Colonic mucosa (tissue), 4 donors: ENCODE measurements around the gene HAX1. TPM values are rescaled to one million over a fixed set of nuclear protein-coding genes. Genes with fewer than 3 reads are reported as not detected.
"Not testable (repeated sequence)": the region's sequence is repeated elsewhere in the genome, so short reads cannot be mapped to it uniquely, and the experiment has no call there.

ENCODE experiments used
- DNase-seq: peaks from one replicate; pipeline ENCODE4 v3.0.0-alpha.2; 2020
- H3K27ac ChIP-seq: fragments of 200-600 bp; one replicate; pipeline ENCODE4 v1.8.0; 2021
- H3K27me3 ChIP-seq: fragments of 200-600 bp; one replicate; pipeline ENCODE4 v1.8.0; 2021
- H3K36me3 ChIP-seq: fragments of 200-600 bp; one replicate; pipeline ENCODE4 v1.8.0; 2021
- H3K4me1 ChIP-seq: fragments of 200-600 bp; one replicate; pipeline ENCODE4 v1.8.0; 2021; ENCODE audit warnings: mild to moderate bottlenecking
- H3K4me3 ChIP-seq: fragments of 200-600 bp; one replicate; pipeline ENCODE4 v1.8.0; 2021
- H3K9ac ChIP-seq, 2 donors: one replicate each; pipeline ENCODE4 v1.7.0; 2013; ENCODE audit warnings: control low read depth in 2 of 2, low read depth in 2 of 2, low read length in 2 of 2
- H3K9me3 ChIP-seq: fragments of 200-600 bp; one replicate; pipeline ENCODE4 v1.8.0; 2021
- intact Hi-C: fragments of 100-400 bp; cut with DNase I; formaldehyde crosslinking; loops from one replicate; pipeline ENCODE4 v1.14.1; 2022
- total RNA-seq, 2 donors: library from RNA; stranded (reverse); fragmentation: NEBNext Ultra II Directional in 1 of 2; extraction: Animal tissue kit (Norgen Biotek cat#: 25700) in 1 of 2; gene quantifications; one replicate each; pipeline ENCODE4 v1.2.1, GENCODE V29; 2021
- TF ChIP-seq, protein P1 (sequence below): fragments of 200-600 bp; IDR thresholded peaks from one replicate; pipeline ENCODE4 v1.8.0; 2022; ENCODE audit warnings: antibody characterized with exemption, mild to moderate bottlenecking
- donor health status: healthy.
- donor health status: DM: no; HTN: no; CAD: no.
- donor health status: DM: no; HTN: no; CAD: no.

Gene HAX1
- 10 to 100 TPM; 53.4 to 83.6 TPM for total RNA-seq

DNA sequence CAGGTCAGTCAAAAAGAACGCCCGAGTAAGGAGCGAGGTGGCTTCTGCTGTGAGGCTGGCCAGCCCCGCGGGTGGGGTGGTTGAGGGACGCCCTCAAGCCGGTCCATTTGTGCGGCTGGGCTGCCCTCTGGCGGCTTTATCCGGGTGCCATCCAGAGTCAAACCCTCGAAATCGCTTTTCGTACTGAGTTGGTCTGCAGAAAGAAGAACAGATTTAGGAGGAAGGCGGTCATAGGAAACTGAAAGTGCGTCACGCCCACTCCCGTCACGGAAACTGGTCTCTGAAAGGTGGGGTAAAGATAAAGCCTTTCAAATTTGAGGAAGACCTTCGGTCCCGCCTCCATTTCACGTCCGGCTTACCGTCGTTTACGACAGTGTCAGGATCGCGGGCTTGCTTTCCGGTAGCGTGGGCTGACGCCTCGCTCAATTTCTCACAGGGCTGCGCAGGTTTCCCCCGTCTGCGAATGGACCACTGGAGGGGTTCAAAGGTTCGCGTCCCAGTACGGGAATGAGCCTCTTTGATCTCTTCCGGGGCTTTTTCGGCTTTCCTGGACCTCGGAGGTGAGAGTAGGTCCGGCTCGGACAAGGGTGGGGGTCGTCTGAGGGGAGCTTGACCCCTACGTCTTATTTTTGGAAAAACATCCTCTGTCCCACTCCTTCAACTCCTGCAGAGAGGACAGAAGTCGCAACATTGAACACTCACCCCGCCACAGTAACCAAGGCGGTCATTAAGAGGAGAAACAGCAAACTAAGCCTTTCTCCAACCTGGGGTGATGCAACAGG lies at the start of gene HAX1:
HAX1 (plus strand) TSS at position 413 of the 782 bp plus-strand sequence; CDS start at position 508, 95 bp downstream.
- Histone ChIP-seq H3K4me3 (peak within 1 kb of the TSS; percentile 78), H3K27me3 (no peaks in the 10 kb centered on the region), H3K9me3 (no peaks in the 10 kb centered on the region), H3K4me1 (no peaks in the 10 kb centered on the region), H3K9ac (peak within 1 kb of the TSS; percentile 92 to 93), H3K27ac (peak within 1 kb of the TSS; percentile 78), H3K36me3 (no peaks in the 10 kb centered on the region)
- peak; percentile 96 for DNase-seq
- TF ChIP-seq, protein P1, sequence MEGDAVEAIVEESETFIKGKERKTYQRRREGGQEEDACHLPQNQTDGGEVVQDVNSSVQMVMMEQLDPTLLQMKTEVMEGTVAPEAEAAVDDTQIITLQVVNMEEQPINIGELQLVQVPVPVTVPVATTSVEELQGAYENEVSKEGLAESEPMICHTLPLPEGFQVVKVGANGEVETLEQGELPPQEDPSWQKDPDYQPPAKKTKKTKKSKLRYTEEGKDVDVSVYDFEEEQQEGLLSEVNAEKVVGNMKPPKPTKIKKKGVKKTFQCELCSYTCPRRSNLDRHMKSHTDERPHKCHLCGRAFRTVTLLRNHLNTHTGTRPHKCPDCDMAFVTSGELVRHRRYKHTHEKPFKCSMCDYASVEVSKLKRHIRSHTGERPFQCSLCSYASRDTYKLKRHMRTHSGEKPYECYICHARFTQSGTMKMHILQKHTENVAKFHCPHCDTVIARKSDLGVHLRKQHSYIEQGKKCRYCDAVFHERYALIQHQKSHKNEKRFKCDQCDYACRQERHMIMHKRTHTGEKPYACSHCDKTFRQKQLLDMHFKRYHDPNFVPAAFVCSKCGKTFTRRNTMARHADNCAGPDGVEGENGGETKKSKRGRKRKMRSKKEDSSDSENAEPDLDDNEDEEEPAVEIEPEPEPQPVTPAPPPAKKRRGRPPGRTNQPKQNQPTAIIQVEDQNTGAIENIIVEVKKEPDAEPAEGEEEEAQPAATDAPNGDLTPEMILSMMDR: peak; percentile 58
- intact Hi-C loops: no loop called here

DNA sequence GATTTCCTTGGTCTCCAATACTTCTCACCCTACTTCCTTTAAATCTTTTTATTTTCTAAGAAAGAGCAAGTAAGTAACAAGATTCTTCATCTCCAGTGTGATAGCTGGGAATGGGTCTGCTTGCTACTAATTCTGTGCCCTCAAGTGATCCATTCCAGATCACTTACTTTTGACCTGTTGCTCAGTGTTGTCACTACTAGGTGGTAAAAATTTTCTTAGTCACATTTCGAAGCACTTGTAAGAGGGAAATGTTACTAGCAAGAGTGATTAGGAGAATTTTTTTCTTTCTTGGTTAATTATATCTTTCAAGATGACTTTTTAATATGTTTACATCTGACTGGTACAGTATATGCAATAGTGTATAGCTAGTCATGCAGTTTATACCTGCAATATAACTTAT lies 49.5 kb upstream of the HAX1 start:
- no peaks in the 10 kb centered on the region for H3K9me3 ChIP-seq
- TF ChIP-seq, protein P1: no peak
- no peak for DNase-seq
- H3K4me3 ChIP-seq: no peak overlapping the region
- H3K36me3 ChIP-seq: peaks cover 8% of the 10 kb centered on the region
- H3K27ac ChIP-seq: no peak overlapping the region
- H3K4me1 ChIP-seq: peaks cover 7% of the 10 kb centered on the region
- no peaks in the 10 kb centered on the region for H3K27me3 ChIP-seq
- H3K9ac ChIP-seq: no peak overlapping the region
- intact Hi-C loops: no loop called here

GRCh38 chr1:154223621-154224020 lies 48.8 kb upstream of the HAX1 start:
- DNase-seq: no peak
- TF ChIP-seq, protein P1: no peak
- Histone ChIP-seq H3K4me3 (no peak overlapping the region), H3K27ac (no peak overlapping the region), H3K9me3 (no peaks in the 10 kb centered on the region), H3K36me3 (peaks cover 12% of the 10 kb centered on the region), H3K27me3 (no peaks in the 10 kb centered on the region), H3K4me1 (peaks cover 7% of the 10 kb centered on the region), H3K9ac (no peak overlapping the region)
- intact Hi-C loops: no loop called here

DNA sequence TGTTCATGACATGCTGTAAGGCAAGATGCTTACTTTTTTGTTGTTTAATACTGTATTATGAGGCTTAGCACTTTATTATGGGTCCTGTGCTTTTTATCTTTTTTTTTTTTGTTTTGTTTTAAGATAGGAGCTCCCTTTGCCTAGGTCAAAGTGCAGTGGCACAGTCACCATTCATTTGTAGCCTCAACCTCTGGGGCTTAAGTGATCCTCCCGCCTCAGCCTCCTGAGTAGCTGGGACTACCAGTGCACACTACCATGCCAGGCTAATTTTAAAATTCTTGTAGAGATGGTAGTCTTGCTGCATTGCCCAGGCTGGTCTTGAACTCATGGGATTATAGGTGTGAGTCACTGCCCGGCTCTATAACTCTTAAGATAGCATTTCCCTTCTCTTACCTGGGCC lies 47.1 kb upstream of the HAX1 start:
- intact Hi-C loops: no loop called here
- Histone ChIP-seq H3K27ac (no peak overlapping the region), H3K36me3 (peaks cover 28% of the 10 kb centered on the region), H3K27me3 (no peaks in the 10 kb centered on the region), H3K9me3 (no peaks in the 10 kb centered on the region), H3K4me3 (no peak overlapping the region), H3K4me1 (no peaks in the 10 kb centered on the region), H3K9ac (no peak overlapping the region)
- TF ChIP-seq, protein P1: no peak
- no peak for DNase-seq

- H3K27ac ChIP-seq, H3K4me1 ChIP-seq, H3K9me3 ChIP-seq, H3K4me3 ChIP-seq, H3K9ac ChIP-seq, intact Hi-C loops, DNase-seq, H3K27me3 ChIP-seq: not testable (repeated sequence)
- peaks cover 55% of the 10 kb centered on the region for H3K36me3 ChIP-seq
Observed at GRCh38 chr1:154231112-154231511, 41.3 kb upstream of the HAX1 start.

DNA sequence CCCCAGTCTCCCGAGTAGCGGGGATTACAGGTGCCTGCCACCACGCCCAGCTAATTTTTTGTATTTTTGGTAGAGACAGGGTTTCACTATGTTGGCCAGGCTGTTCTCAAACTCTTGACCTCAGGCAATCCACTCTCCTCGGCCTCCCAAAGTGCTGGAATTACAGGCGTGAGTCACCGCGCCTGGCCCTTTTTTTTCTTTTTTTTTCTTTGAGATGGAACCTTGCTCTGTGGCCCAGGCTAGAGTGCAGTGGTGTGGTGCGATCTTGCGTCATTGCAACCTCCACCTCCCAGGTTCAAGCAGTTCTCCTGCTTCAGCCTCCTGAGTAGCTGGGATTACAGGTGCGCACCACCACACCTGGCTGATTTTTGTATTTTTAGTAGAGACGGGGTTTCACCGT lies 39.3 kb upstream of the HAX1 start:
- H3K27me3 ChIP-seq, H3K4me3 ChIP-seq, H3K9ac ChIP-seq, intact Hi-C loops, H3K4me1 ChIP-seq, H3K27ac ChIP-seq, DNase-seq, H3K9me3 ChIP-seq: not testable (repeated sequence)
- H3K36me3 ChIP-seq: peaks cover 60% of the 10 kb centered on the region
